Measurements from ENCODE around the gene VAX1. TPM values are rescaled to one million over a fixed set of nuclear protein-coding genes. Genes with fewer than 3 reads are reported as not detected.

The VAX1 gene
- total RNA-seq, 1 experiment from 2014 or later = 4.6 TPM

- CTCF ChIA-PET = no interaction called here
- no TSS peak for BruUV-seq (replicated peaks)
- Histone ChIP-seq H3K4me3 (ENCODE audit: low read depth in 2 of 2, low read length in 2 of 2) (no peak overlapping the region), H3K27ac (ENCODE audit: low read length) (no peak overlapping the region), H3K4me1 (ENCODE audit: control insufficient read depth, insufficient read depth, low read length) (no peaks in the 10 kb centered on the region), H3K27me3 (ENCODE audit: control insufficient read depth, insufficient read depth, low read length) (peaks cover 41% of the 10 kb centered on the region), H3K36me3 (ENCODE audit: control insufficient read depth, insufficient read depth, low read length) (no peaks in the 10 kb centered on the region), H3K9me3 (ENCODE audit: control insufficient read depth, insufficient read depth, low read depth, low read length) (no peaks in the 10 kb centered on the region)
- TF ChIP-seq POLR2AphosphoS5 (IDR thresholded peaks at IDR 0.05; ENCODE audit: low read depth, low read length) (no peak), SIN3A (IDR thresholded peaks at IDR 0.05; ENCODE audit: borderline replicate concordance, insufficient read depth, low read depth, low read length) (no peak), TCF7L2 (IDR thresholded peaks at IDR 0.05; ENCODE audit: low read depth, low read length) (no peak), CTCF (IDR thresholded peaks at IDR 0.05) (no peak), REST (IDR thresholded peaks at IDR 0.05; ENCODE audit: insufficient read depth in 1 of 2, low read depth in 2 of 2, low read length in 1 of 2) (no peak)
- in situ Hi-C loops (cut with HindIII; ENCODE audit: low pct_unique_long_range_greater_than_20kb, low sequenced_read_pairs) = no loop called here
- POLR2A ChIA-PET = interaction anchor here (0.7 kb wide), 1 partner anchor 370 kb away, joined by 3 read pairs; no protein-coding TSS in a partner anchor
- ATAC-seq = no peak
- intact Hi-C loops (cut with micrococcal nuclease; ENCODE audit: unreplicated experiment) = loop anchor here (10.0 kb wide), 1 partner anchor 695 kb away; no protein-coding TSS in a partner anchor
- DNase-seq (ENCODE audit: low read depth, low spot score) = no peak
These were observed 32.2 kb upstream of the VAX1 start for GRCh38 chr10:117170244-117170643.

GRCh38 chr10:117169480-117169879 is 31.4 kb upstream of the VAX1 start:
- POLR2A ChIA-PET = interaction anchor here (0.7 kb wide), 1 partner anchor 369 kb away, joined by 3 read pairs; no protein-coding TSS in a partner anchor
- no peaks in the 10 kb centered on the region for H3K4me1 ChIP-seq (ENCODE audit: control insufficient read depth, insufficient read depth, low read length)
- in situ Hi-C loops (cut with HindIII; ENCODE audit: low pct_unique_long_range_greater_than_20kb, low sequenced_read_pairs) = no loop called here
- intact Hi-C loops (cut with micrococcal nuclease; ENCODE audit: unreplicated experiment) = loop anchor here (5.0 to 10.0 kb wide), 2 partner anchors 162 to 245 kb away; partner anchors contain the start of gene SHTN1
- peaks cover 42% of the 10 kb centered on the region for H3K27me3 ChIP-seq (ENCODE audit: control insufficient read depth, insufficient read depth, low read length)
- no peak overlapping the region for H3K27ac ChIP-seq (ENCODE audit: low read length)
- TF ChIP-seq POLR2AphosphoS5 (IDR thresholded peaks at IDR 0.05; ENCODE audit: low read depth, low read length) = no peak
- no peak overlapping the region for H3K4me3 ChIP-seq (ENCODE audit: low read depth in 2 of 2, low read length in 2 of 2)
- no TSS peak for BruUV-seq (replicated peaks)
- DNase-seq (ENCODE audit: low read depth, low spot score) (no peak), ATAC-seq (no peak)
- no peaks in the 10 kb centered on the region for H3K9me3 ChIP-seq (ENCODE audit: control insufficient read depth, insufficient read depth, low read depth, low read length)
- H3K36me3 ChIP-seq (ENCODE audit: control insufficient read depth, insufficient read depth, low read length) = no peaks in the 10 kb centered on the region
- CTCF ChIA-PET = no interaction called here

- in situ Hi-C loops (cut with HindIII; ENCODE audit: low pct_unique_long_range_greater_than_20kb, low sequenced_read_pairs) (no loop called here), intact Hi-C loops (cut with micrococcal nuclease; ENCODE audit: unreplicated experiment) (loop anchor here (5.0 to 10.0 kb wide), 2 partner anchors 161 to 244 kb away; partner anchors contain the start of gene SHTN1)
- TF ChIP-seq TCF7L2 (IDR thresholded peaks at IDR 0.05; ENCODE audit: low read depth, low read length) (no peak), POLR2AphosphoS5 (IDR thresholded peaks at IDR 0.05; ENCODE audit: low read depth, low read length) (no peak), SIN3A (IDR thresholded peaks at IDR 0.05; ENCODE audit: borderline replicate concordance, insufficient read depth, low read depth, low read length) (no peak), REST (IDR thresholded peaks at IDR 0.05; ENCODE audit: insufficient read depth in 1 of 2, low read depth in 2 of 2, low read length in 1 of 2) (no peak), CTCF (IDR thresholded peaks at IDR 0.05) (no peak)
- CTCF ChIA-PET = interaction anchor here (0.7 to 4.1 kb wide), 3 partner anchors 57 to 372 kb away, joined by 3 to 28 read pairs (median 4); no protein-coding TSS in a partner anchor
- ATAC-seq = no peak
- Histone ChIP-seq H3K27ac (ENCODE audit: low read length) (no peak overlapping the region), H3K4me3 (ENCODE audit: low read depth in 2 of 2, low read length in 2 of 2) (peak overlapping the region in 1 of 2 experiments; percentile 49; a peak in 1 of 4 replicates), H3K36me3 (ENCODE audit: control insufficient read depth, insufficient read depth, low read length) (no peaks in the 10 kb centered on the region), H3K27me3 (ENCODE audit: control insufficient read depth, insufficient read depth, low read length) (peaks cover 42% of the 10 kb centered on the region), H3K4me1 (ENCODE audit: control insufficient read depth, insufficient read depth, low read length) (no peaks in the 10 kb centered on the region), H3K9me3 (ENCODE audit: control insufficient read depth, insufficient read depth, low read depth, low read length) (no peaks in the 10 kb centered on the region)
- no peak for DNase-seq (ENCODE audit: low read depth, low spot score)
- POLR2A ChIA-PET = no interaction called here
- no TSS peak for BruUV-seq (replicated peaks)
These were observed 30.7 kb upstream of the VAX1 start for GRCh38 chr10:117168729-117169128.
